Measurements from ENCODE around the gene KLF11. TPM values are rescaled to one million over a fixed set of nuclear protein-coding genes. Genes with fewer than 3 reads are reported as not detected.

KLF11 gene
- total RNA-seq, 1 experiment from 2014 or later = 10.9 TPM

DNA sequence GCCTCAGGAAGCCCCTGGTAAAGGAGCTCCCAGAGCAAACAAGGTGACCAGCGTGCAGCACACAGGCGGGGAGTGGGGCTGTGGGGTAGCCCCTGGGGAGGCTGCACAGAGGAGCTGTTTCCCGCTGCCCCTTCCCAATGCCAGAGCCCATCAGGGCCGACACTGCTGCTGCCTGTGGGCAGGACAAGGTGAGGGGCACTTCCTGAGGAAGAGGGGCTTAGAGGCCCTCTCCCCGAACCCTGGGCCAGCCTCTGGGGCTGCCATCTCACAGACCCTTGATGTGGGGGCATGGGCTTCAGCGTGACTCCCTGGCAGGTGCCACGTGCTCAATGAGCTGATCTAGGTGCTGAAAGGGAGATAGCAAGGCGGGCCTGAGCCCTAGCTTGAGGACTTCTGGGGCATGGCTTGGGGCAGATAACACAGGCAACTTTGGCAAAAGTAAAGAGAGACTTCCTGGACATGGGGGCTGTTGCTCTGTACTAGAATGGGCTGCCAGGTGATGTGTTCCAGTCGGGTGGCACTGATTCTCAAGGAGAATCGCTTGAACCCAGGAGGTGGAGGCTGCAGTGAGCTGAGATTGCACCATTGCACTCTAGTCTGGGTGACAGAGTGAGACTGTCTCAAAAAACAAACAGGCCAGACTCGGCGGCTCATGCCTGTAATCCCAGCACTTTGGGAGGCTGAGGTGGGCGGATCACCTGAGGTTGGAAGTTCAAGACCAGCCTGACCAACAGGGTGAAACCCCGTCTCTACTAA is 9.9 kb upstream of the KLF11 start:
- no peak for DNase-seq
- Histone ChIP-seq H4K20me1 (ENCODE audit: insufficient read depth) (no peaks in the 10 kb centered on the region), H3K9me2 (ENCODE audit: insufficient read depth) (no peaks in the 10 kb centered on the region), H3K79me2 (ENCODE audit: low read depth) (no peaks in the 10 kb centered on the region), H3K4me1 (replicated peaks; ENCODE audit: insufficient read depth) (no peaks in the 10 kb centered on the region), H3K27ac (no peak overlapping the region), H3K27me3 (ENCODE audit: insufficient read depth, low read depth) (no peaks in the 10 kb centered on the region), H3K4me2 (no peak overlapping the region), H2AFZ (no peak overlapping the region), H3K9me3 (ENCODE audit: insufficient read depth, low read depth) (no peaks in the 10 kb centered on the region), H3F3A (ENCODE audit: insufficient read depth, low read depth) (no peaks in the 10 kb centered on the region), H3K36me3 (ENCODE audit: low read depth) (no peaks in the 10 kb centered on the region), H3K4me3 (no peak overlapping the region)
- ChIA-PET CTCF (no interaction called here), POLR2A (ENCODE audit: unreplicated experiment) (no interaction called here)
- intact Hi-C loops (cut with micrococcal nuclease; ENCODE audit: unreplicated experiment) = no loop called here
- no TSS peak for BruUV-seq (replicated peaks)
- TF ChIP-seq, protein P1, sequence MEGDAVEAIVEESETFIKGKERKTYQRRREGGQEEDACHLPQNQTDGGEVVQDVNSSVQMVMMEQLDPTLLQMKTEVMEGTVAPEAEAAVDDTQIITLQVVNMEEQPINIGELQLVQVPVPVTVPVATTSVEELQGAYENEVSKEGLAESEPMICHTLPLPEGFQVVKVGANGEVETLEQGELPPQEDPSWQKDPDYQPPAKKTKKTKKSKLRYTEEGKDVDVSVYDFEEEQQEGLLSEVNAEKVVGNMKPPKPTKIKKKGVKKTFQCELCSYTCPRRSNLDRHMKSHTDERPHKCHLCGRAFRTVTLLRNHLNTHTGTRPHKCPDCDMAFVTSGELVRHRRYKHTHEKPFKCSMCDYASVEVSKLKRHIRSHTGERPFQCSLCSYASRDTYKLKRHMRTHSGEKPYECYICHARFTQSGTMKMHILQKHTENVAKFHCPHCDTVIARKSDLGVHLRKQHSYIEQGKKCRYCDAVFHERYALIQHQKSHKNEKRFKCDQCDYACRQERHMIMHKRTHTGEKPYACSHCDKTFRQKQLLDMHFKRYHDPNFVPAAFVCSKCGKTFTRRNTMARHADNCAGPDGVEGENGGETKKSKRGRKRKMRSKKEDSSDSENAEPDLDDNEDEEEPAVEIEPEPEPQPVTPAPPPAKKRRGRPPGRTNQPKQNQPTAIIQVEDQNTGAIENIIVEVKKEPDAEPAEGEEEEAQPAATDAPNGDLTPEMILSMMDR (conservative IDR thresholded peaks at IDR 0.05) = no peak
- TF ChIP-seq EZH2 (IDR thresholded peaks at IDR 0.05; ENCODE audit: low read depth) = no peak

DNA sequence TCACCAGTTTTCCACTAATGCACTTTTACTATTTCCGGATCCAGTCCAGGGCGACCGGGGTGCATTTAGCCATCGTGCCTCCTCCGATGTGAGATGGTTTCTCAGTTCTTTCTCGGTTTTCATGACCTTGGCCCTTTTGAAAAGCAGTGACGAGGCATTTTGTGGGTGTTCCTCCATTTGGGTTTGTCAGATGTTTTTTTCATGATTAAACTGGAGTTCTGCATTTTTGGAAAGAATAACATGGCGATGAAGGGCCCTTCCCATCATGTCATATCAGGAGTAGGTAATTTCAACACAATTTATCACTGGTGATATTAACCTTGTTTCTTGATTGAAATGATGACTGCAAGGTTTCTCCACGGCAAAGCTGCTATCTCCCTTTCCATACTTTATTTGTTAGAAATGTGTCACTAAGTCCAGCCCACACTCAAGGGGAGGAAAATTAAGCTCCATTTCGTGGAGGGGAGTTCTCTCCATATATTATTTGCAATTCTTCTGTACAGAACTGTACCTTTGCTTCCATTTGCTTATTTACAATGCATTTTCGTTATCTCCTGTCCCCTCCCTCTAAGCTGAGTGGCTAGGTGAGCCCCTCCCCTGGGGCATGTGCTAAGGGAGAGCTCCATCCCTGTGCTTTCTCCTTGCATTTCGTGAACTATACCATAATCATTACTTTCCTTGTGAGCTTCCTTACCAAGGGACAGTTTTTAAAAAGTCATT is 8.9 kb upstream of the KLF11 start:
- H3K9me3 ChIP-seq (ENCODE audit: insufficient read depth, low read depth) = no peaks in the 10 kb centered on the region
- intact Hi-C loops (cut with micrococcal nuclease; ENCODE audit: unreplicated experiment) = no loop called here
- ChIA-PET CTCF (no interaction called here), POLR2A (ENCODE audit: unreplicated experiment) (no interaction called here)
- DNase-seq = no peak
- no TSS peak for BruUV-seq (replicated peaks)
- no peaks in the 10 kb centered on the region for H3K9me2 ChIP-seq (ENCODE audit: insufficient read depth)
- H3K4me3 ChIP-seq = no peak overlapping the region
- H3K4me2 ChIP-seq = no peak overlapping the region
- no peaks in the 10 kb centered on the region for H4K20me1 ChIP-seq (ENCODE audit: insufficient read depth)
- H3K27ac ChIP-seq = no peak overlapping the region
- no peaks in the 10 kb centered on the region for H3K27me3 ChIP-seq (ENCODE audit: insufficient read depth, low read depth)
- H3K4me1 ChIP-seq (replicated peaks; ENCODE audit: insufficient read depth) = no peaks in the 10 kb centered on the region
- no peak for TF ChIP-seq EZH2 (IDR thresholded peaks at IDR 0.05; ENCODE audit: low read depth)
- TF ChIP-seq, protein P1 (conservative IDR thresholded peaks at IDR 0.05) = no peak
- no peaks in the 10 kb centered on the region for H3K36me3 ChIP-seq (ENCODE audit: low read depth)
- no peak overlapping the region for H2AFZ ChIP-seq
- H3K79me2 ChIP-seq (ENCODE audit: low read depth) = no peaks in the 10 kb centered on the region
- no peaks in the 10 kb centered on the region for H3F3A ChIP-seq (ENCODE audit: insufficient read depth, low read depth)

DNA sequence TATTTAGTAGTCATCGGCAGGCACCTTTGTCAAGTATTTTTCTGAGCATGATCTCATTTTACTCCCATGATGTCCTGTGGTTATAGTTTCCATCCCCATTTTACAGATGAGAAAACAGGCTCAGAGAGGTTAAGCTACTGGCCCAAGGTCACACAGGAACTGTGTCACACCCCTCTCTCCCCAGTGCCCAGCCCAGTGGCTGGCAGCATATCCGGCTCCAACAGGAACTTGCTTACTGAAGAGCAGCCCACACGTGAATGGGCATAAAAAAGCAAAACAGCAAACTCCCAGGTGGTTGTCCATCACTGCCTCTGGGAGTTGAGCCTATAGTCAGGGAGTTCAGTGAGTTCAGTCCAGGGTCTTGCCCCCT is 8.3 kb upstream of the KLF11 start:
- CTCF ChIA-PET = no interaction called here
- Histone ChIP-seq H3K36me3 (ENCODE audit: low read depth) (no peaks in the 10 kb centered on the region), H3K4me1 (replicated peaks; ENCODE audit: insufficient read depth) (no peaks in the 10 kb centered on the region), H2AFZ (no peak overlapping the region), H4K20me1 (ENCODE audit: insufficient read depth) (no peaks in the 10 kb centered on the region), H3K79me2 (ENCODE audit: low read depth) (no peaks in the 10 kb centered on the region), H3K27me3 (ENCODE audit: insufficient read depth, low read depth) (no peaks in the 10 kb centered on the region), H3K4me3 (no peak overlapping the region), H3K9me3 (ENCODE audit: insufficient read depth, low read depth) (no peaks in the 10 kb centered on the region), H3K27ac (no peak overlapping the region), H3K4me2 (no peak overlapping the region), H3F3A (ENCODE audit: insufficient read depth, low read depth) (no peaks in the 10 kb centered on the region), H3K9me2 (ENCODE audit: insufficient read depth) (no peaks in the 10 kb centered on the region)
- no peak for DNase-seq
- TF ChIP-seq, protein P1 (conservative IDR thresholded peaks at IDR 0.05) = no peak
- no peak for TF ChIP-seq EZH2 (IDR thresholded peaks at IDR 0.05; ENCODE audit: low read depth)
- intact Hi-C loops (cut with micrococcal nuclease; ENCODE audit: unreplicated experiment) = no loop called here
- no TSS peak for BruUV-seq (replicated peaks)
- POLR2A ChIA-PET (ENCODE audit: unreplicated experiment) = no interaction called here

All from PC-9 (cell line).